Measurements from ENCODE around the gene WDR74.

- TF ChIP-seq CTCF (CRISPR knock-in tag; IDR thresholded peaks at IDR 0.05) (no peak), YY1 (IDR thresholded peaks at IDR 0.05; ENCODE audit: insufficient read depth, insufficient replicate concordance, low read depth, low read length) (no peak)
These were observed 42.4 kb upstream of the WDR74 start for GRCh38 chr11:62881579-62882430.

Data from HepG2 (cell line).